Measurements from ENCODE around the gene MOCOS.
"Not testable (repeated sequence)": the region's sequence is repeated elsewhere in the genome, so short reads cannot be mapped to it uniquely, and the experiment has no call there.

MOCOS gene

GRCh38 chr18:36199691-36200295 is 12.5 kb downstream of the MOCOS start:
- DNase-seq (ENCODE audit: low read depth, low spot score) = no peak

- no peak for DNase-seq (ENCODE audit: low read depth, low spot score)
Observed at GRCh38 chr18:36200354-36200771, 13.1 kb downstream of the MOCOS start.

- no peak for DNase-seq (ENCODE audit: low read depth, low spot score)
Observed at GRCh38 chr18:36201765-36202164, 14.5 kb downstream of the MOCOS start.

- DNase-seq (ENCODE audit: low read depth, low spot score) = no peak
Observed at GRCh38 chr18:36203360-36203895, 16.1 kb downstream of the MOCOS start.

GRCh38 chr18:36205166-36205565 is 17.9 kb downstream of the MOCOS start:
- DNase-seq (ENCODE audit: low read depth, low spot score) = no peak

- no peak for DNase-seq (ENCODE audit: low read depth, low spot score)
Observed at GRCh38 chr18:36207303-36207702, 20.0 kb downstream of the MOCOS start.

GRCh38 chr18:36207969-36208368 is 20.7 kb downstream of the MOCOS start:
- DNase-seq (ENCODE audit: low read depth, low spot score) = not testable (repeated sequence)

- DNase-seq (ENCODE audit: low read depth, low spot score) = no peak
Observed at GRCh38 chr18:36211612-36212065, 24.3 kb downstream of the MOCOS start.

- no peak for DNase-seq (ENCODE audit: low read depth, low spot score)
Observed at GRCh38 chr18:36212301-36213171, 25.2 kb downstream of the MOCOS start.

- DNase-seq (ENCODE audit: low read depth, low spot score) = no peak
Observed at GRCh38 chr18:36214811-36215210, 27.5 kb downstream of the MOCOS start.

GRCh38 chr18:36215577-36215976 is 28.3 kb downstream of the MOCOS start:
- DNase-seq (ENCODE audit: low read depth, low spot score) = no peak

- DNase-seq (ENCODE audit: low read depth, low spot score) = no peak
Observed at GRCh38 chr18:36217348-36217747, 30.1 kb downstream of the MOCOS start.

GRCh38 chr18:36229188-36229587 is 41.9 kb downstream of the MOCOS start:
- no peak for DNase-seq (ENCODE audit: low read depth, low spot score)

GRCh38 chr18:36240510-36240909 is 53.2 kb downstream of the MOCOS start:
- not testable (repeated sequence) for DNase-seq (ENCODE audit: low read depth, low spot score)

GRCh38 chr18:36241831-36242230 is 54.5 kb downstream of the MOCOS start:
- no peak for DNase-seq (ENCODE audit: low read depth, low spot score)

- DNase-seq (ENCODE audit: low read depth, low spot score) = no peak
Observed at GRCh38 chr18:36247036-36247435, 59.7 kb downstream of the MOCOS start.

- DNase-seq (ENCODE audit: low read depth, low spot score) = no peak
Observed at GRCh38 chr18:36249392-36249791, 62.1 kb downstream of the MOCOS start.

- DNase-seq (ENCODE audit: low read depth, low spot score) = no peak
Observed at GRCh38 chr18:36250827-36251226, 63.5 kb downstream of the MOCOS start.

- no peak for DNase-seq (ENCODE audit: low read depth, low spot score)
Observed at GRCh38 chr18:36255072-36255698, 67.9 kb downstream of the MOCOS start.

- DNase-seq (ENCODE audit: low read depth, low spot score) = no peak
Observed at GRCh38 chr18:36256094-36256493, 68.8 kb downstream of the MOCOS start.

GRCh38 chr18:36262971-36263370 is 75.7 kb downstream of the MOCOS start:
- no peak for DNase-seq (ENCODE audit: low read depth, low spot score)

- DNase-seq (ENCODE audit: low read depth, low spot score) = no peak
Observed at GRCh38 chr18:36264283-36264682, 77.0 kb downstream of the MOCOS start.
